Neural crest cell (in vitro differentiated cells): ENCODE data around the gene NEDD1. TPM values are rescaled to one million over a fixed set of nuclear protein-coding genes. Genes with fewer than 3 reads are reported as not detected.

Source experiments
- DNase-seq: peaks from one replicate; pipeline ENCODE4 v3.0.0; 2021; ENCODE audit warnings: low read depth, mixed read lengths, low spot score
- H3K27ac Mint-ChIP-seq: one replicate; pipeline ENCODE4 v1.8.0; 2021; ENCODE audit warnings: mild to moderate bottlenecking, mixed read lengths; ENCODE audit not compliant: unreplicated experiment
- H3K27me3 Mint-ChIP-seq: 2 replicates; pipeline ENCODE4 v1.8.0; 2021; ENCODE audit warnings: low read depth, mild to moderate bottlenecking, mixed read lengths
- H3K36me3 Mint-ChIP-seq: 2 replicates; pipeline ENCODE4 v1.8.0; 2021; ENCODE audit warnings: low read depth, mild to moderate bottlenecking, mixed read lengths
- H3K4me1 Mint-ChIP-seq: 2 replicates; pipeline ENCODE4 v1.8.0; 2021; ENCODE audit warnings: mixed read lengths
- H3K4me3 Mint-ChIP-seq: one replicate; pipeline ENCODE4 v1.8.0; 2021; ENCODE audit warnings: mild to moderate bottlenecking, mixed read lengths
- H3K9me3 Mint-ChIP-seq: 2 replicates; pipeline ENCODE4 v1.8.0; 2021; ENCODE audit warnings: mixed read lengths
- total RNA-seq: library from RNA; stranded (reverse); gene quantifications from 2 replicates; pipeline ENCODE4 v1.2.1, GENCODE V29; 2021
- TF ChIP-seq, protein P1 (sequence below): fragments of 200-600 bp; sonication (generic); conservative IDR thresholded peaks from 2 replicates; pipeline ENCODE4 v1.5.0; 2021; ENCODE audit warnings: antibody characterized with exemption, mild to moderate bottlenecking

NEDD1 gene
- total RNA-seq, 1 donor from 2014 or later = 37.3 TPM

DNA sequence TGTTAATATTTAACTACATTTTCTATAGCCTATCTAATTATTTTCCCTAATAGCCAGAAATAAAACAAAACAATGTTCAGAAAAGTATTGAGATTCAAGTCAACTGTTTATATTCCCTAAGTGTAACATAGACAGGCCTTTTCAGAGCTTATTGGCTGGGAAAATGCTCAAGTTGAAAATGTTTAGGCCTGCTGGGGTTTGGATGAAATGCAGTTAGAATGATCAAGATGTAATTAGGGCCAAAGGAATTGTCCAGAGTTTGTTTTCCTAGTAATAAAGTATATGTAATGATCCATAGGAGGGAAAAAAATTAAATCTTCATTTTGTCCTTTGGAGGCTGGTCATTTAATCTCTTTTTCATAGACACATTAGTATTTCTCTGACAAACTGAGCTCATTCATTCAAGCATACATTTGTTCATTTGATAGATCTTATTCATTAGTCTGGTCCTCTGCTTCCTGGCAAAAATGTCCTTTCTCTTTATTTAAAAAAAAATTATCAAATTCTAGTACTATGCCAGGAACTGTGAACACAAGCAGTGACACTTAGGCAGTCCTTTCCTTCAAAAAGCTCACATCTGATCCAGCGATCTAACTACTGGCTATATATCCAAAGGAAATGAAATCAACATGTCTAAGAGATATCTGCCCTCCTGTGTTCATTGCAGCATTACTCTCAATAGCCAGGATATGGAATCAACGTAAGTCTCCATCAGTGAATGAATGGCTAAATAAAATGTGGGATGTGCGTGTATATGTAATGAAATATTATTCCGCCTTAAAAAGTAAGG, 40.1 kb upstream of the NEDD1 start:
- H3K4me1 Mint-ChIP-seq = no peaks in the 10 kb centered on the region
- no peak overlapping the region for H3K4me3 Mint-ChIP-seq
- DNase-seq = no peak
- H3K9me3 Mint-ChIP-seq = peaks cover 5% of the 10 kb centered on the region
- TF ChIP-seq, protein P1, sequence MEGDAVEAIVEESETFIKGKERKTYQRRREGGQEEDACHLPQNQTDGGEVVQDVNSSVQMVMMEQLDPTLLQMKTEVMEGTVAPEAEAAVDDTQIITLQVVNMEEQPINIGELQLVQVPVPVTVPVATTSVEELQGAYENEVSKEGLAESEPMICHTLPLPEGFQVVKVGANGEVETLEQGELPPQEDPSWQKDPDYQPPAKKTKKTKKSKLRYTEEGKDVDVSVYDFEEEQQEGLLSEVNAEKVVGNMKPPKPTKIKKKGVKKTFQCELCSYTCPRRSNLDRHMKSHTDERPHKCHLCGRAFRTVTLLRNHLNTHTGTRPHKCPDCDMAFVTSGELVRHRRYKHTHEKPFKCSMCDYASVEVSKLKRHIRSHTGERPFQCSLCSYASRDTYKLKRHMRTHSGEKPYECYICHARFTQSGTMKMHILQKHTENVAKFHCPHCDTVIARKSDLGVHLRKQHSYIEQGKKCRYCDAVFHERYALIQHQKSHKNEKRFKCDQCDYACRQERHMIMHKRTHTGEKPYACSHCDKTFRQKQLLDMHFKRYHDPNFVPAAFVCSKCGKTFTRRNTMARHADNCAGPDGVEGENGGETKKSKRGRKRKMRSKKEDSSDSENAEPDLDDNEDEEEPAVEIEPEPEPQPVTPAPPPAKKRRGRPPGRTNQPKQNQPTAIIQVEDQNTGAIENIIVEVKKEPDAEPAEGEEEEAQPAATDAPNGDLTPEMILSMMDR = no peak
- H3K27me3 Mint-ChIP-seq = no peaks in the 10 kb centered on the region
- H3K27ac Mint-ChIP-seq = no peak overlapping the region
- no peaks in the 10 kb centered on the region for H3K36me3 Mint-ChIP-seq

DNA sequence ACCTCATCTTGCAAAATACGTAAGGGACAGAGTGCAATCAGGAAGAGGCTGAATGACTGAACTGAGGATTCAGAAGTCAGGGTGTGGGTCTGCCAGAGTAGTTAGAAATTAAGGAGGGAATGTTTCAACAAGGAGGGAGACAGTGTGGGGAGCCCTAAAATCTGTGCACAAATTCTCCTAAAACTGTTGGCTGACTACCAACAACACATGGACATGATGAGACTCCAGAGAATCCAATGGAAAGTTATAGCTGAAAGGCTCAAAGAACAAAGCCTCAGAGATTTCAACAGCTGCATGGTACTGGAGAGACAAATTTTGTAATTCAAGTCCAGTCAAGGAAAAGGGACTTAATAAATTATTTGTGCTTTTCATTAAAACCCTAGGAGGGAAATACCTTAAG, 36.1 kb upstream of the NEDD1 start:
- H3K4me1 Mint-ChIP-seq = no peaks in the 10 kb centered on the region
- no peak overlapping the region for H3K27ac Mint-ChIP-seq
- no peak for DNase-seq
- peaks cover 4% of the 10 kb centered on the region for H3K36me3 Mint-ChIP-seq
- no peak overlapping the region for H3K4me3 Mint-ChIP-seq
- no peaks in the 10 kb centered on the region for H3K27me3 Mint-ChIP-seq
- TF ChIP-seq, protein P1 = no peak
- peaks cover 11% of the 10 kb centered on the region for H3K9me3 Mint-ChIP-seq

DNA sequence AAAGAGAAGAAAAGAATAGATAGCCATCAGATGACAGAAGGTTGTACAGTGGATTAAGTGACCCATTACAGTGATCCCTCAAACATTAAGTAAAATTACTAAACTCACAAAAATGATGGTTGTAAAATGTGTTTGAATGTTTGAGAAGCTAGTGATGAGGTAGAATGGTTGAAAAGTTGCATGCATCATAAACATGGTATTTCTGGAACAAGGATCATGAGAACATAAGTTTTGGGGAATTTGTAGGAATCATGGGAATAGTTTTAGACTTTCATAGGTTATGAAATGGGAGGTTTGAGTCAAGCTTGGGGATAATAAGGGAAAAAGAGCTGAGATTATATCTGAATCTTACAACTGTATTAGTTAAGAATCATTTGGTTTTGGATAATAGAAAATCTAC, 34.1 kb upstream of the NEDD1 start:
- no peak overlapping the region for H3K4me3 Mint-ChIP-seq
- DNase-seq = no peak
- H3K9me3 Mint-ChIP-seq = peaks cover 8% of the 10 kb centered on the region
- H3K27me3 Mint-ChIP-seq = no peaks in the 10 kb centered on the region
- H3K27ac Mint-ChIP-seq = no peak overlapping the region
- H3K4me1 Mint-ChIP-seq = no peaks in the 10 kb centered on the region
- peaks cover 4% of the 10 kb centered on the region for H3K36me3 Mint-ChIP-seq
- TF ChIP-seq, protein P1 = no peak

DNA sequence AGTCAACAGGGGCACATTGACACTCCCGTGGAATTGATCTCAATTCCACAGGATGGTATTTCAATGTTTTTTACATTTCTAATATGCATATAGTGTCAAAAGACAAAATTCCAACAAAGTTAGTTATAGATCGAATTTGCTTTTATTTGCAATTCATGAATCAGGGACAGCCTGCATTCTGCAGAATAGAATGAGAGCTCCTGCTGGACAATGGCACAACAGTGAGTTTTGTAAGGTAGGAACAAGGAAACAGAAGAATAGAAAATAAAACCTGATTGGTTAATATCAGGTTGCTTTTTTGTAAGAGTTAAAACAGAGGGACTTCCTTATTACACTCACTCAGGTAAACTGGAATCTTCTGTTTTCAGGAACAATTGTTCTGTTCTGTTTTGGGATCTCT, 32.8 kb upstream of the NEDD1 start:
- Mint-ChIP-seq H3K4me3 (no peak overlapping the region), H3K27me3 (no peaks in the 10 kb centered on the region), H3K4me1 (no peaks in the 10 kb centered on the region), H3K27ac (no peak overlapping the region), H3K9me3 (peaks cover 8% of the 10 kb centered on the region), H3K36me3 (peaks cover 4% of the 10 kb centered on the region)
- TF ChIP-seq, protein P1 = no peak
- no peak for DNase-seq

DNA sequence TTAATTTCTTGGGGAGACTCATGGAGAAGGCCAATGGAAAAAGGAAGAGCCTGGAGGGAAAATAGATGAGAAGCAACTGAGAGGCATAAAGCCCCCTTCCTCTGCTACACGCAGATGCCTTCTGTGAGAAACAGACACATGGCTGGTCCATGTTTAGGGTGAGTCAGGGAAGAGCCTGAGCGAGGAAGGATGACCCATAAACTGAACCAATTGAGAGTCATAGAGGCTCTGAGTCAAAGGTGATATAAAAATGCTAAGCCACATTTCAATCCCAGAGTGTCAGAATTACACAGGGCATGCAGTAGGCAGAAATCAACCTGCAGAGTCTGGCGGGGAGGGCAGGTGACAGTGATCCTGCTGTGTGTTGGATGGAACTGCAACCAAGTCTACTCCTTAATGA, 30.1 kb upstream of the NEDD1 start:
- H3K27me3 Mint-ChIP-seq = no peaks in the 10 kb centered on the region
- peaks cover 4% of the 10 kb centered on the region for H3K36me3 Mint-ChIP-seq
- peaks cover 8% of the 10 kb centered on the region for H3K9me3 Mint-ChIP-seq
- no peak overlapping the region for H3K27ac Mint-ChIP-seq
- H3K4me1 Mint-ChIP-seq = no peaks in the 10 kb centered on the region
- H3K4me3 Mint-ChIP-seq = no peak overlapping the region
- no peak for DNase-seq
- TF ChIP-seq, protein P1 = no peak
